Raji (cell line): Measurements from ENCODE around the gene UBA1.
A peak's percentile ranks its signal among the peaks of the same experiment; 100 is the strongest.

Experiments
- POLR2A ChIP-seq: IDR thresholded peaks from 2 replicates; pipeline ENCODE4 v1.6.1; 2011; ENCODE audit warnings: low read depth, low read length, control low read depth; ENCODE audit not compliant: insufficient read depth

Gene UBA1

GRCh38 chrX:47224896-47225290 is 31.3 kb downstream of the UBA1 start:
- no peak for TF ChIP-seq POLR2A

DNA sequence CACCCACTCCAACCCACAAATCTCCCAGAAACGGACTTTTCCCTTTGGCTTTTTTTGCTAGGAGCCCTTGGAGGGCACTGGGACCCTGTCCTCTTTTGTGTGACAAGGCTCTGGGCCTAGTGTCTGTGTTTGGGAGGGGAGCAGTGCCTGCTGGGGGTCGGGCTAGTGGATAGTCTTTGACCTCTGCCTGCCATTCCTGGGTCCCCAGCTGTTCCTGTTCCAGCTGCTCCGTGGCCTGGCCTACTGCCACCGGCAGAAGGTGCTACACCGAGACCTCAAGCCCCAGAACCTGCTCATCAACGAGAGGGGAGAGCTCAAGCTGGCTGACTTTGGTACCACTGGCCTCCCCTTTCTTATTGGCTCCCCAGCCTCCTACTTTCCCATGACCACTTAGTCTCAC is 32.4 kb downstream of the UBA1 start:
- no peak for TF ChIP-seq POLR2A

DNA sequence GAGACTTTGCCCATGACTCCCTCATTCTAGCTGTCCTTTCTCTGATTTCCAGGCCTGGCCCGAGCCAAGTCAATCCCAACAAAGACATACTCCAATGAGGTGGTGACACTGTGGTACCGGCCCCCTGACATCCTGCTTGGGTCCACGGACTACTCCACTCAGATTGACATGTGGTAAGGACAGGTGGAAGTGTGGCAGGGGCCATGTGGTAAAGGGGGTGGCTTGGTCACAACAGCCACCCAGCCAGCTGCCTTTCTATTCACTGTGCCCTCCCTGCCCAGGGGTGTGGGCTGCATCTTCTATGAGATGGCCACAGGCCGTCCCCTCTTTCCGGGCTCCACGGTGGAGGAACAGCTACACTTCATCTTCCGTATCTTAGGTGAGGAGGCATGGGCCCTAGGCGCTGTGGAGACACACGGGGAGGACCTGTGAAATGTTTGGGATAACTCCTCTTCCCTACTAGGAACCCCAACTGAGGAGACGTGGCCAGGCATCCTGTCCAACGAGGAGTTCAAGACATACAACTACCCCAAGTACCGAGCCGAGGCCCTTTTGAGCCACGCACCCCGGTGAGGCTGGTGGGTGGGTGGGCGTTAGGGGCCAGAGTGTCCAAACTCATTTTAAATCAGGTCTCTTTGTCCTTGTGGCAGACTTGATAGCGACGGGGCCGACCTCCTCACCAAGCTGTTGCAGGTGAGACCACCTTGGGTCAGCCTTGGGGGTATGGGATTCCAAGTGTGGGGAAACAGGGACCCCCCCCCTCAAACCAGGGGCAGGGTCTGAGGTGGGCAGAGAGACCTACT is 33.1 kb downstream of the UBA1 start:
- TF ChIP-seq POLR2A, result no peak

- no peak for TF ChIP-seq POLR2A
Observed at GRCh38 chrX:47227334-47227583, 33.6 kb downstream of the UBA1 start.

DNA sequence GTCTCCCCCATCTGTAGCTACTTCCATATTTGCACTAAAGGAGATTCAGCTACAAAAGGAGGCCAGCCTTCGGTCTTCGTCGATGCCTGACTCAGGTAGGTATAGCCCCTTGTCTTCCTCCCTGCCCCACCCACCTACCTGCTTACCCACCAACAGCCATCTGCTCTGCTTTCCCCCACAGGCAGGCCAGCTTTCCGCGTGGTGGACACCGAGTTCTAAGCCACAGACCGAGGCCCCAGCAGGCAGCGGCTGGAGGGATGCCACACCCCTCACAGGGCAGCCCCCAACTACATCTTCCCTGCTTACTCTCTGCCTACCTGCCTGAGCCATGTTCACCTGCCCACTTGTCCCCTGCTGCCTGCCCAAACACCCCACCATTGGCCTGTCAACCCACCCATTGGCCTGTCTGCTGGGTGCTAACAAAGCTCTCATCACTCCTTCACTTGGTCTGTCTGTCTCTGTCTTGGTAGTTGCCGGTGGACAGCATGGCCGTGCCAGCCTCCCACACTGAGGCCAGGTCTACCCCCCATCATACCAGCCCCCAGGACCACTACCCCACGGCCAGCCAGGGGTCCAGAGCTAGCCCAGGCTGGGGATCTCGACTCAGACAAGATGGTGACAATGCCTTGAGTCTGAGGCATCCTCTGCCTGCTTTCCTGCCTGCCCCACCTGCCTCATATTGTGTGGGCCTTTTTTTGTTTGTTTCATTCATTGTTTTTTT is 35.1 kb downstream of the UBA1 start:
- TF ChIP-seq POLR2A, result no peak

DNA sequence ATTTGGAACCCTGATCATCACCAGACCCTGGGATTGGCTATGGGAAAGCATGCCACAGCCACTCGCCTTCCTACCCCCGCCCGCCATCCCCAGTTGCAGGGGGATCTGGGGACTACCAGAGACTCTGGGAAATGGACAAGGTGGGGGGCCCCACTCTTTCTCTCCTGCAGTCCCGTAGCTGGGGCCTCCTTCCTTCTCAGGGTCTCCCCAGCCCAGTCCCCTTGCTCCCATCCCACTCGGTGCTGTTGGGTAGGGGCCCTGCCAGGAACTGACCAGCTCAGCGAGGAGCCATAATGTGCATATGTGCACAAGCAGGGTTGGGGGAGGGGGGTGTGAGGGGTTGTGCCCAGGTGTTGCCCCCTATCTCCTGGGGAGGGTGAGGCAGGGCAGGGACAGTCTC is 35.8 kb downstream of the UBA1 start:
- TF ChIP-seq POLR2A, result no peak

DNA sequence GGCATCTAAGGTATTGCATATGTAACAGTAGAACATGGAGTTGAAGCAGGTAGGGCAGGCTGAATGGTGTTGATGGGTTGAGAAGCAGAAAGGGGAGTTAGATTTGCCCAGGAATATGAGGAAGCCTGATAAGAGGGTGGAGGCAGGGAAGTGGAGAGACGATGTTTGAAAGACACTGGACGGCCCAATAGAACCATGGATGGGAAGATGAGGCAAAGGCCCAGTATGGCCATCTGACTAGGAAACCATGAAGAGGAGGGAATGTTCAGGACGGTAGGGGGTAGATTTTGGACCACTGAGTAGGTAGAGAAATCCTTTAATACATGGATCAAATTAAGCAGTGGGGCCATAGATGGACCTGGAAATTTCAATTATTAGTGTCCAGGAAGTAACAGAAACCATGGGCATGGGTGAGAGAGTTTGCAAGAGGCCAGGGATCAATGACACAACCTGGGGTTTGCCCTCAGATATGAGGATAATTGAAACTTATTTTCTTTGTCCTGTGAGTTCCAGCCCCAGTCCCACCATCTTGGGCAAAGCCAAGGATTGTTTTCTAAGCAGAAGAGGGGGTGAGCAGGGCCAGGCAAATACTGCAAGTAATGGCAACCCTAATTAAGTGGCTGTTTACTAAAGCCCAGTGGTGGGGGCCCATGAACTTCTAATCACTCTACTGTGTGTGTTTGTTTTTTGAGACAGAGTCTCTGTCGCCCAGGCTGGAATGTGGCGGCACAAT is 36.7 kb downstream of the UBA1 start:
- no peak for TF ChIP-seq POLR2A

GRCh38 chrX:47231167-47231566 is 37.5 kb downstream of the UBA1 start:
- no peak for TF ChIP-seq POLR2A

DNA sequence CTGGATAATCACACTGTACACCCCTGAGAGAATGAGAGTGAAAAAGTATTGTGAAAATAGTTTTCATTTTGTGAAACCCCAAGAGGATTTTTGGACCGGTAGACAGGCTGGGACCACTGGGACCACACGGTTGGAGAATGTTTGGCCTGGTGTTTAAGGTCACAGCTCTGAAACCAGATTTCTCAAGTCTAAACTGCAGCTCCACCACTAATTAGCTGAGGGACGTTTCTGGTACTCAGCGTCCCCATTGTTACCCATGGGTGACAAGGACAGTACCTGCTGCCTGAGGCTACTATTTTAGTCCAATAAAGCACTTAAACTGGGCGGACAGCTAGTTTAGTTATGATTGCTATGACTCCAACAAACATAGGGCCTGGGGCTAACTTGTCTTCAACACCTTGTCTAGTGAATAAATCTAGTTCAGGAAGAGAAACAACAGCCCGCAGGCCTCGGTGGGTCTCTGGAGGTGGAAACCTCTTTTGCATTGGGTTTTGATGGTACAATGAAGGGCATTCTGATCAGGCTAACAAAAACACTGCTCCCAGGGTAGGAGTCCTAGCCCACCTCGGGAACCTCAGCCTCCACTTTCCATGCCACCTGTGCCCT is 38.7 kb downstream of the UBA1 start:
- TF ChIP-seq POLR2A, result no peak

DNA sequence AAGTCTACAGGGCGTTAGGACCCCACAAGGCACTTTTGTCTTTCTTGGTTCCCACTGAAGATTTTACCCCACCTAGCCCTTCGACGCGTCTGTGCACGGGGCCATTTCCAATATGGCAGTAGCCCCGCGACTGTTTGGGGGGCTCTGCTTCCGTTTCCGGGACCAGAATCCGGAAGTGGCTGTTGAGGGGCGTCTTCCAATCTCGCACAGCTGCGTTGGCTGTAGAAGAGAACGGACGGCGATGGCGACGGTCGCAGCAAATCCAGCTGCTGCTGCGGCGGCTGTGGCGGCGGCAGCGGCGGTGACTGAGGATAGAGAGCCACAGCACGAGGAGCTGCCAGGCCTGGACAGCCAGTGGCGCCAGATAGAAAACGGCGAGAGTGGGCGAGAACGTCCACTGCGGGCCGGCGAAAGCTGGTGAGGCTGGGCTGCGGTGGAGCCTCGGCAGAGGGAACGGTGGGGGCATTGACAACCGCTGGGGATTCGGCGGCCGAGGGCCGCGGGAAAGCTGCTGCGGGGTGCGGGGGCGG is 39.2 kb downstream of the UBA1 start, which contains the start of gene USP11:
Gene USP11, plus strand, starts transcription at position 207 of the 530 bp plus-strand sequence. Its CDS starts 35 bp downstream, at position 242.
- TF ChIP-seq POLR2A, result peak; percentile 73

DNA sequence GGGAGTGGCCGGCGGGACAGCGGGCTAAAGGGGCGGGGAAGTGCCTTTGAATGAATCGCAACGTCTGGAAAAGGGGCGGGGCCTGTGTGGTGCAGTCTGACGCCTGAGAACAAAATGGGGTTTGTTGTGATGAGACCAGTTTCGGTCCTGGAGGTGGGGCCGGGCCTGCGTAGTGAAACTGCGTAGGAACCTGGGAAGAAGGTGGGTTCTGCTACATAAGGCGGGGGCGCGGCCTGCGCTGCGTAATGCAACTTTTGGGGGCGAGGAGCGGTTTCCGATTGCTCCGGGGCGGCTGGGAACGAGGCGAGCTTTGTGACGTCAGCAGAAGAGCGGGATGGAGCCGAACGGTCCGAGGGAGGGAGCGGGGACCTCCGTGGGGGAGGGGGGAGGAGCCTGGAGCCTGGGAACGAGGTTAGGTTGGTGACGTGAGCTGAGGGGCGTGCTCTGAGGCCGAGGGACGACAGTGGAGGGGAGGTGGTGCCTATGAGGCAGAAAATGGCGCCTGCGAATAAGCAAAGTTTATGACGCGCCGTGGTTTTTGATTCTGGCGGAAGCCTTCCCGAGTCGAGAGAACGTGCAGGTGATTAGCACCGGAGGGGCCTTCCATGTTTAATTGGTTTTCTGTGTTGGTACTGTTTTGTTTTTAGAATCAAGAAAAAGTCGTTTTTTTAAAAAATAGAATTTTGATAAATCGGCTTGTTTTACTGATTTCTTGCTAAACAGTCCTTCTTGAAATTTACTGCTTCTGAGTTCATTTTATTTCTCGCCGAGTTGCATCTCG is 39.9 kb downstream of the UBA1 start:
- peak; percentile 50; the same call in 1 of the 2 replicates for TF ChIP-seq POLR2A

DNA sequence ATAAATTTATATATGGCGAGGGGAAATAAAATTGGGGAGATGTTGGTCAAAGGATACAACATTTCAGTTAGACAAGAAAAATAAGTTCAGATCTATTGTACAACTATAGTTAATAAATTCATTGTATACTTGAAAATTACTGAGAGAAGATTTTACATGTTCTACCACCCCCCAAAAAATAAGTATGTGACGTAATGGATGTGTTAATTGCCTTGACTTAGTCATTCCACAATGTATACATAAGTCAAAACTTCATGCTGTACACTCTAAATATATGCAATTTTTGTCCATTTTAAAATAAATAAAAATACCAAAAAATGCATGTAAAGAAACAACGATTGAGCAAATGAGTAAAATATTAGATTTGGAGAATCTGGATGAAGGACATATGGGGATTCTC is 41.0 kb downstream of the UBA1 start:
- no peak for TF ChIP-seq POLR2A

DNA sequence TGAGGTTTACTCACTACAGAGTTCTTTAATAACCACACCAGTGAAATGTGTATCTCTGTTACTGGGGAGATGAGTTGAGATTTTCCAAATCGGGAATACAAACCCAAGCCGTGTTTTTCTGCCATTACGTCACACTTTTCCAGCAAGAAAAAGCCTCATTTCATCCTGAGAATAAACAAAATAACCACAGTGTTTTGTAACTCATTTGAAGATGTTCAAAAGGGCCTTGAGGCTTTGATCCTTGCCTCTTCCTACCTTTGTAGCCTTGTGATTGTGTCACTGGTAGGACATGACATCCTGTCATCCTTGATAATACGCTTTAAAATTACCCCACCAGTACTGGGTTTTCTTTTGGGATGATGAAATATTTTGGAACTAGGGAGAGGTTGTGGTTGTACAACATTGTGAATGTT is 42.1 kb downstream of the UBA1 start:
- TF ChIP-seq POLR2A, result no peak

GRCh38 chrX:47239199-47239598 is 45.6 kb downstream of the UBA1 start:
- TF ChIP-seq POLR2A, result no peak
